HG03565 (cell line): Measurements from ENCODE around the gene CELSR1.

Source experiments
- ATAC-seq: cut with Tn5 transposase; IDR thresholded peaks from one replicate; pipeline ENCODE4 v1.9.1; 2021; ENCODE audit warnings: mild to moderate bottlenecking, moderate library complexity; ENCODE audit not compliant: unreplicated experiment

Gene CELSR1

GRCh38 chr22:46366801-46367706 lies 170.4 kb downstream of the CELSR1 start:
- ATAC-seq = no peak

DNA sequence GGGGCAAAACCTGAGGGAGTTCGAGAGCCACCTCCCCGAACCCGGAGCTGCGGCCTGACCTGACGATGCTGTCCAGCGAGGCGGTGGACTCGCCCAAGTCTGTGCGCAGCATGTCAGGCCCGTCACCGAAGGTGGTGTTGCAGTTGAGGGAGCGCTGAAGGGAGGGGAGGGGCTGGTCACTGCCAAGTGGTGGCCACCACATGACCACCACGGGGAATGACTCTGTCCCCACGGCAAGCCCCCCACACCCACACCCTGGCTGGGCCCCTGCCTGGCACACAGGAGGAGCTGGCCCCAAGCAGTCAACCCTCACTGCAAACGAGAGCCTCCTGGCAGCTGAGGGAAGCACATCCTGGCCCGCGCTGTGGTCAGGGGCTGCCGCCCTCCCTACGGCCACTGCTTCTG lies 171.1 kb downstream of the CELSR1 start:
- ATAC-seq = no peak

DNA sequence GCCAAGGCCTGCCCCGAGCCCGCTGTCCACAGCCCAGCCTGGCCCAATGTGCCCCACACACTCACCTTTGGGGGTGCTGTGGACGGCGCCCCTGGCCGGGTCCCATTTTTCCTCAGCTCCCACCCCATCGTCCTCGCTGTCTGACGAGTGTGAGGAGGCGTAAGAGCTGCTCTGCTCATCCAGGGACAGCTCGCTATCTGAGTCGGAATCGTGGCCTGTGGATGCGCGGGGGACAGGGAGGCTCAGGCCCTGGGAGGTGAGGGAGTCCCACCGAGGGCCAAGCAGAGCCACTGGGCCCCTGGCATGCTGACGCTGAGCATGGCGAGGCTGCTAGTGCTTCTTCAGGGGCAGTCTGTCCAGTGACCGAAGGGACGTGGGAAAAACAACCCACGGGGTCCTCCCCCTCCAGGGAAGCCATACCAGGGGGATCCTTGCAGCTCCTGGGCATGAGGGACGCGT lies 172.2 kb downstream of the CELSR1 start:
- no peak for ATAC-seq

- no peak for ATAC-seq
Observed at GRCh38 chr22:46364341-46365165, 172.9 kb downstream of the CELSR1 start.

DNA sequence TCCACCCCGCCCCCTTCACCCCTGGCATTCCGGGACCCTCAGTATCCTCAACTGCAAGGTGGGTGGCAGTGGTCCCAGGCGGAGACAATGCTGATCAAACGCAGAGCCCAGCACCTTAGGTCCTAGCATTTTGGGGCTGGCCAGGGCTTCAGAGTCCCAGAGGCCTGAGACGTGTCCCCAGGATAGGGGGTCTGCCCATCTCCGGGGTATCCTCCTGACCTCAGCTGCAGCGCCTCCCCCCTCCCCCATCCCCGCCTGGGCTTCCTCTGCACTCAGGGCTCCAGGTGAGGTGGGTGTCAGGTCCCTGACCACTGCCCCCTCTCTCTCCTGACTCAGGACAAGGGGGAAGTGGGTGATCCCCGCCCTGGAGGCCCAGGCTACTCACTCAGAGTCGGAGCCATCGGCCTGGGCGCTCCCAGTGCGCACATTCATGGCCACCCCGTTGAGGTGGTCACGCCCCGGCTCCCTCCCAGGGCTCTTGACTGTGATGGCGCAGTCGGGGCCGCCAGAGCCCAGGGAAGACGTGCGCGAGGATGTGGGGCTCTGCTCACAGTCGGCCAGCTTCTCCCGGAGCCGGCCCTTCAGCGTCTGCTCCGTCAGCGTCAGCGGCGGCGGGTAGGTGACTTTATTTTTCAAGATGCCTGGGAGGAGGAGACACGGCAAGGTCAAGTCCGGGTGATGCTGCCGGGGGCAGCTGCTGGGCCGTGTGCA lies 173.7 kb downstream of the CELSR1 start:
- no peak for ATAC-seq

DNA sequence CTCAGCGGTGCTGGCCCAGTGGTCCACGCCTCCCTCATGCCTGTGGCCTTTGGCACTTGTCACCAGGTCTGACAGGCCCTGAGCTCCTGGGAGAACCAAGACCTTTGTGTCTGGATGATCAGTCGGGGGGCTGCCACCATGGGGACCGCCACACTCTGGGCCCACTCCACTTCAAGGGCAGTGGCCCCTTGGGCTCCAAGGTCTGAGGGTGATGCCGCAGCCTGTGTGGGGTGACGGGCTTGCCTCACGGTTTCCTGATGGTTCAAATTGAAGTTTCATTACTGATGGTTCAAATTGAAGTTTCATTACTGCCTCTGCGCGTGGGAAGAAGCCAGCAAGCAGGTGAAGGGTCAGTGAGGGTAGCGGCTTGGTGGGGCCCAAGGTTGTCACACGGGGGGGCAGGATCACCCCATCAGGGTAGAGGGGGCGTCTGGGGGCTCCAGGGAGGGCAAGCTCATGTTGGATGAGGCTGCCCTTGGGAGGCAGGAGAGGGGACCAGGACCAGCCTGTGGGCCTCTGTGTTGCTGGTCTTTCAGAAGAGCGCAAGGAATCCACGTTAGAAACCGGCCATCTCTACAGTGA lies 174.4 kb downstream of the CELSR1 start:
- no peak for ATAC-seq

DNA sequence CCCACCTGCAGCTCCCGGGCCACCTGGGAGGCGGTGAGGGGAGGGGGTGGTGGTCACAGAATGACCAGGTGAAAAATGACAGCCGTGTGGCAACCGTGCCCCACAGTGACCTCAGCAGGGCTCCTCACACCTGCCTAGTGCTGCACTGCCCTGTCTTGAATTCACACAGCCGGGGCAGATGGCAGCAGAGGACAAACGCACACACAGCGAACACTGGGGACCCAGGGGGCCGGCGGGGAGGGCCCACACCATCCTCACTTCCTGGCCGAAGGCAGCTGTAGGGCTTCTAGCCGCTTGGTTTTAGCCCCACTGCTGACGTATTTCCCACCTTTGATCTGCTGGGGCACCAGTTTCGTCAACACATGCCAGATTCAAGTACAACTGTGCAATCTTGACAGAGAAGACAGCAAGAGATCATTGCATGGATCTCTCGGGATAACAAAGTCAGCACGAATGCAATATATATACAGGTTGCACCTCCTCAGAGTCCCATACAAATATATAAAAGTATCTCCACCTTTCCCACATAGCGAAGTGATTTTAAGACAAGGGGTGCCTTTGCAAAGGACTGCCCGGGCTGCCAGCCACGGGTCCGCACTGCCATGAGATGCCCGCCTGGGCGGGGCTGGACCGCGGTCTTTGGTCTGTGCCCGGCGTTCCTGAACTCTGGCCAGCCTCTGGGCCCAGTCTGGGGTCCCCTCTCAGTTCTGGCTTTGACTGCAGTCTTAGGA lies 175.1 kb downstream of the CELSR1 start:
- ATAC-seq = no peak

DNA sequence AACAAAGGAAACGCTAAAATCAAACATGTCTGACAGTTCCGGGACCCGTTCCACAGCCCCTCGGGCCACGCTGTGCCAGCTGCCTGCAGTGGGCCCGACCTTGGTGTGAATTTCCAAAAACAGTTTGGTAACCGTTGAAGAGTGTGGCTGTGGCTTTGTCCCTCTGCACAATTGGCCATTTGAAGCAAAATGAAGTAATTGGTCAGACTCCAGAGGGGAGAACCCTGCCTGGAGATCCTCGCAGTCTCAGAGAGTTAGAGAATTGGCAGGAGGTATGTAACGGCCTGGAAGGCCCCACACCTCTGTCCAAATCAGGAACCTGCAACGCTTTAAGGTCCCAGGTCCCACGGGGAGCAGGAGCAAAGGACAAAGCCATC lies 175.6 kb downstream of the CELSR1 start:
- ATAC-seq = no peak

DNA sequence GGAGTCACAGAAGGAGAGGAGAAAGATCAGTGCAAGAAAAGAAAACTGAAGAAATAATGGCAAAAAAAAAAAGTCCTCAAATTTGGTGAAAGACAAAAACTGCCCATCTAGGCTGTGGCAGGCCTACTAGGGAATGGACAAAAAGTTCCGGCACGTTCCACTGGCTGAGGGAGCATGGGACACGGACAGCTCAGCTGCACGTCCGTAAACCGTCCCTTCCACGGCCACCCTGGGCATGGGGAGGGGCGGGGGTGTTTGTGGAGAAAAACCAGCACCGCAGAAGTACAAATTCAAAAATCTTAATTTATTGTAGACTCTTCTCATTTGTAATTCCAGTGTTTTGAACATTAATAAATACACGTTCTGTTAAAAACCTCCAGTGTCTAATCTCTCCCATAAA lies 176.5 kb downstream of the CELSR1 start:
- no peak for ATAC-seq

- ATAC-seq = no peak
Observed at GRCh38 chr22:46360097-46360496, 177.3 kb downstream of the CELSR1 start.

DNA sequence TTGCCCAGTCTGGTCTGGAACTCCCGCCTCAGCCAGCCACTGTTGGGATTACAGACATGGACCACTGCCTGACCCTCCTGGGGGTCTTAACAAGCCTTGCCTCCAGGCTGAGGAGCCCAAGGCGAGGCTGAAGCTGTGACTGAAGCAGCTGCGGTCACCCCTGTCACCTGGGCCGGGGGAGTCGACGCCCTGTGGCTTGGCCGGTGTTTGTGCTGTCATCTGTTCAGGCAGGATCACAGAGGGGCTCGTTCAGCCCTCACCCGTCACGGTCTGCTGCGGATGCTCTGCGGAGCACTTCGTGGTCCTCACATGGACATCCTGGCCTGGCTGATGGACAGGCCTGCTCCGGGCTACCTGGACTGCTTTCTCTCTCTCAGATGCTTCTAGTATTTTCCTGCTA lies 178.1 kb downstream of the CELSR1 start:
- no peak for ATAC-seq

DNA sequence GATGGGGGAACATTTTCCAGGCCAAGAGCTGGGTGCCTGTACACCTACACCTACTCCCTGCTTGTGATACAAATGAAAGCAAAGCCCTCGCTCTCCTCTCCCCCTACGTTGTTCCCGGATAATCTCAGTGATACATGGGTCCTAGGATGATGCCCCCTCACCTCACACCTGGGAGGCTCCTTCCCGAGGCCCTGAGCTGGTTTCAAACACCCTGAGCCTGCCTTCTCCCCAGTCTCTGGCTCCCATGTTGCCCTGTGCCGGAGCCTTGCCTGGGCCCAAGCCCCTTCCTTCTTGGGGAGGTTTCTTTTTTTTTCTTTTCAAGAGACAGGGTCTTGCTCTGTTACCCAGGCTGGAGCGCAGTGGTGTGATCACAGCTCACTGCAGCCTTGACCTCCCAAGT lies 178.7 kb downstream of the CELSR1 start:
- no peak for ATAC-seq

- no peak for ATAC-seq
Observed at GRCh38 chr22:46357711-46358520, 179.5 kb downstream of the CELSR1 start.

- no peak for ATAC-seq
Observed at GRCh38 chr22:46356496-46357480, 180.6 kb downstream of the CELSR1 start.

DNA sequence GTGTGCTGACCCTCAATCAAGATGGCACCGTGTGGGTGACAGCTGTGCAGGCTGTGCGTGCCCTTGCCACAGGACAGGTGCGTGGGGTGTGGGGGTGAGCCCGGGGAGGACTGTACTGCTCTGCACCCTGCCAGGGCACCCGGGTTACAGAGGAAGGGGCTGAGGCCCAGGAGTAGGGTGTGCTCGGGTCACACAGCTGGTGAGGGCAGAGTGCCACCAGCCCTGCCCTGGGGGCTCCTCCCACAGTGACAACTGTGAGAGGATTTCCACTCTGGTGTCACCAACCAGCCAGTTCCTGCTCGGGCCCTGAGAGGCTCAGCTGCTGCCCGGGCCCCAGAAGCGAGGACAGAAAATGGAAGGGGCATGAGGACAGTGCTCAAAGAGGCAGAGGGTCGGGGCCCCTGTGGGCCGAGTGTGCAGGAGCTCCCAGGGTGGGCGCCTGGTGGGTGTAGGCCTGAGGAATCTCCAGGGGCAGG lies 181.4 kb downstream of the CELSR1 start:
- ATAC-seq = no peak

DNA sequence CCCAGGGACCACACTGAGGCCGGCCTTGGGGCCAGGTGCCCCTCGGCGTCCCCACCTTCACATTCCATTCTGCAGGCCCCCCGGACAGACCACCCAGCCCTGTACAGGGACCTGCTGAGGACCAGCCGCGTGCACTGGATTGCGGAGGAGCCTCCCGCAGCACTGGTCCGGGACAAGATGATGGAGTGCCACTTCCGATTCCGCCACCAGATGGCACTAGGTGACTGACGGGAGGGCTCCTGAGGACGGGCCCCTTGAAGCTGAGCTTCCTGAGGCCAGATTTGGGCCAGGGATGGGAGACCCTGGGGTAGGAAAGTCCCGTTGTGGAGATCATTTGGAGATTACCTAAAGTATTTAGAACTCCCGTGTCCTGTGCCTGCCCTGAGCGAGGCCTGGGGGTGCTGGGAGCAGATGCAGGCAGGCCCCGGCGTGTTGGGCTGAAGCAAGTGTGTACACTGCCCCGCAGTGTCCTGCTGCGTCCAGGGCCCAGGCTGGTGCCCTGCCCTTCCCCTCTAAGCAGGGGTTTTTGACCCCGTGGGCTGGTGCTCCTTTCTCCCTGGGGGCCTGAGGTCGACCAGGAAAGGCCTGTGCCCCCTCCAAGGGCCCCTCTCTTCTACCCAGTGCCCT lies 181.9 kb downstream of the CELSR1 start:
- no peak for ATAC-seq

- ATAC-seq = no peak
Observed at GRCh38 chr22:46354993-46355305, 182.5 kb downstream of the CELSR1 start.
